OCI-LY7 (cell line): ENCODE data around the gene BTBD7. TPM values are rescaled to one million over a fixed set of nuclear protein-coding genes. Genes with fewer than 3 reads are reported as not detected.

ENCODE experiments used
- BruUV-seq: library from RNA; stranded (reverse); fragments of 400-500 nt; replicated peaks from 2 replicates; lab custom pipeline; 2021; lab: Mats Ljungman, UMichigan
- CTCF ChIA-PET: fragments of 300-600 bp; sonication (Branson Sonifier 250); formaldehyde crosslinking; loops from one replicate; lab custom pipeline; 2022; ENCODE audit warnings: antibody characterized with exemption; ENCODE audit not compliant: unreplicated experiment; lab: Charles Lee
- POLR2A ChIA-PET: fragments of 300-600 bp; sonication (Branson Sonifier 250); formaldehyde crosslinking; loops from one replicate; lab custom pipeline; 2022; ENCODE audit warnings: antibody characterized with exemption; lab: Charles Lee
- DNase-seq: peaks from one replicate; pipeline ENCODE4 v3.0.0-alpha.2; 2015; ENCODE audit warnings: low spot score
- H2AFZ ChIP-seq: fragments of 200-600 bp; sonication (generic), shearing (Covaris generic); 2 replicates; pipeline ENCODE4 v1.6.1; 2014; ENCODE audit warnings: mild to moderate bottlenecking, antibody characterized with exemption, low read length, moderate library complexity
- H3K27ac ChIP-seq: fragments of 200-600 bp; sonication (generic); 2 replicates; pipeline ENCODE4 v1.5.1; 2014; ENCODE audit warnings: mixed run types, low read depth, mild to moderate bottlenecking, moderate library complexity, low read length, inconsistent platforms; ENCODE audit not compliant: poor library complexity, severe bottlenecking
- H3K36me3 ChIP-seq: fragments of 200-600 bp; sonication (generic); 2 replicates; pipeline ENCODE4 v1.6.1; 2014; ENCODE audit warnings: mild to moderate bottlenecking, antibody characterized with exemption, low read length, moderate library complexity, mixed read lengths; ENCODE audit not compliant: insufficient read depth
- H3K4me1 ChIP-seq: fragments of 200-600 bp; sonication (generic); 2 replicates; pipeline ENCODE4 v1.5.1; 2014; ENCODE audit warnings: mild to moderate bottlenecking, low read length; ENCODE audit not compliant: insufficient read depth, poor library complexity, severe bottlenecking
- H3K4me2 ChIP-seq: fragments of 200-600 bp; sonication (generic); 2 replicates; pipeline ENCODE4 v1.6.1; 2014; ENCODE audit warnings: mild to moderate bottlenecking, low read length
- H3K4me3 ChIP-seq: fragments of 200-600 bp; sonication (generic); 2 replicates; pipeline ENCODE4 v1.5.1; 2014; ENCODE audit warnings: mild to moderate bottlenecking, low read depth, low read length; ENCODE audit not compliant: poor library complexity, severe bottlenecking
- H3K79me2 ChIP-seq: fragments of 200-600 bp; sonication (generic); 2 replicates; pipeline ENCODE4 v1.6.1; 2016; ENCODE audit warnings: low read depth, mild to moderate bottlenecking, low read length, moderate library complexity, mixed read lengths; ENCODE audit not compliant: insufficient read depth
- H3K9me2 ChIP-seq: fragments of 200-600 bp; sonication (generic); 2 replicates; pipeline ENCODE4 v1.6.1; 2016; ENCODE audit warnings: mild to moderate bottlenecking, low read length, mixed read lengths; ENCODE audit not compliant: insufficient read depth
- H3K9me3 ChIP-seq: fragments of 200-600 bp; sonication (generic); 2 replicates; pipeline ENCODE4 v1.6.1; 2014; ENCODE audit warnings: mild to moderate bottlenecking, mixed run types, low read length, mixed read lengths
- H4K20me1 ChIP-seq: fragments of 200-600 bp; sonication (generic); 2 replicates; pipeline ENCODE4 v1.6.1; 2014; ENCODE audit warnings: mild to moderate bottlenecking, antibody characterized with exemption, low read length, moderate library complexity, mixed read lengths; ENCODE audit not compliant: insufficient read depth
- CTCF ChIP-seq: fragments of 200-600 bp; sonication (generic); conservative IDR thresholded peaks from 2 replicates; pipeline ENCODE4 v1.5.1; 2014; ENCODE audit warnings: mild to moderate bottlenecking, antibody characterized with exemption, low read length, moderate library complexity, mixed read lengths
- EZH2phosphoT487 ChIP-seq: fragments of 200-600 bp; sonication (generic); IDR thresholded peaks from 2 replicates; pipeline ENCODE4 v1.6.1; 2018; ENCODE audit warnings: low read depth, borderline replicate concordance, mild to moderate bottlenecking, mixed run types, antibody characterized with exemption, low read length, moderate library complexity, mixed read lengths
- intact Hi-C: fragments of 100-400 bp; cut with micrococcal nuclease; formaldehyde crosslinking; loops from one replicate; pipeline ENCODE4 v1.10.0; 2022; ENCODE audit not compliant: unreplicated experiment
- total RNA-seq, 2 experiments: library from RNA; depleted of rRNA in 1 of 2; stranded (reverse); fragments of >200 nt in 1 of 2; shearing (Covaris generic) in 1 of 2; gene quantifications; 2 replicates each; pipeline ENCODE4 v1.2.3, GENCODE V29; 2014 to 2022

Gene BTBD7
- total RNA-seq, 2 experiments from 2014 or later, result 9.7 to 19.6 TPM

GRCh38 chr14:93326196-93326595 lies 6.6 kb downstream of the BTBD7 start:
- H4K20me1 ChIP-seq, result peaks cover 20% of the 10 kb centered on the region
- POLR2A ChIA-PET, result no interaction called here
- H3K4me2 ChIP-seq, result no peak overlapping the region
- no peak for TF ChIP-seq EZH2phosphoT487
- TF ChIP-seq CTCF, result no peak
- peaks cover 16% of the 10 kb centered on the region for H3K4me1 ChIP-seq
- no TSS peak for BruUV-seq
- CTCF ChIA-PET, result no interaction called here
- no peaks in the 10 kb centered on the region for H3K9me3 ChIP-seq
- H3K4me3 ChIP-seq, result no peak overlapping the region
- peaks cover 35% of the 10 kb centered on the region for H3K36me3 ChIP-seq
- no peaks in the 10 kb centered on the region for H3K9me2 ChIP-seq
- H2AFZ ChIP-seq, result no peak overlapping the region
- intact Hi-C loops, result no loop called here
- no peak overlapping the region for H3K27ac ChIP-seq
- DNase-seq, result no peak
- H3K79me2 ChIP-seq, result peaks cover 94% of the 10 kb centered on the region

GRCh38 chr14:93323600-93324174 lies 9.1 kb downstream of the BTBD7 start:
- no peak overlapping the region for H2AFZ ChIP-seq
- intact Hi-C loops, result no loop called here
- ChIA-PET POLR2A (no interaction called here), CTCF (no interaction called here)
- peaks cover 33% of the 10 kb centered on the region for H3K36me3 ChIP-seq
- no peaks in the 10 kb centered on the region for H3K9me3 ChIP-seq
- BruUV-seq, result no TSS peak
- DNase-seq, result no peak
- H3K27ac ChIP-seq, result no peak overlapping the region
- H3K4me1 ChIP-seq, result peaks cover 11% of the 10 kb centered on the region
- H3K9me2 ChIP-seq, result no peaks in the 10 kb centered on the region
- 0 out of 2 replicates have a peak, but pooled peaks cover 5% of the 10 kb centered on the region for H4K20me1 ChIP-seq
- peaks cover 85% of the 10 kb centered on the region for H3K79me2 ChIP-seq
- no peak overlapping the region for H3K4me3 ChIP-seq
- H3K4me2 ChIP-seq, result no peak overlapping the region
- TF ChIP-seq CTCF, result no peak
- no peak for TF ChIP-seq EZH2phosphoT487

- DNase-seq, result no peak
- no peak overlapping the region for H2AFZ ChIP-seq
- H3K4me1 ChIP-seq, result peaks cover 11% of the 10 kb centered on the region
- H4K20me1 ChIP-seq, result 0 out of 2 replicates have a peak, but pooled peaks cover 5% of the 10 kb centered on the region
- H3K9me2 ChIP-seq, result no peaks in the 10 kb centered on the region
- CTCF ChIA-PET, result no interaction called here
- intact Hi-C loops, result no loop called here
- H3K27ac ChIP-seq, result no peak overlapping the region
- H3K9me3 ChIP-seq, result no peaks in the 10 kb centered on the region
- POLR2A ChIA-PET, result interaction anchor here (0.8 to 1.8 kb wide), 2 partner anchors 9 to 32 kb away, joined by 4 to 5 read pairs; no protein-coding TSS in a partner anchor
- peaks cover 79% of the 10 kb centered on the region for H3K79me2 ChIP-seq
- H3K36me3 ChIP-seq, result peaks cover 32% of the 10 kb centered on the region
- BruUV-seq, result no TSS peak
- TF ChIP-seq CTCF, result no peak
- TF ChIP-seq EZH2phosphoT487, result no peak
- no peak overlapping the region for H3K4me3 ChIP-seq
- no peak overlapping the region for H3K4me2 ChIP-seq
Observed at GRCh38 chr14:93322929-93323599, 9.8 kb downstream of the BTBD7 start.
